OCI-M2 (cell line): Measurements from ENCODE around the gene CCDC106.

Experiments
- DNase-seq: peaks from one replicate; lab custom pipeline; 2025; ENCODE audit not compliant: unreplicated experiment; lab: John Stamatoyannopoulos, UW

CCDC106 gene

DNA sequence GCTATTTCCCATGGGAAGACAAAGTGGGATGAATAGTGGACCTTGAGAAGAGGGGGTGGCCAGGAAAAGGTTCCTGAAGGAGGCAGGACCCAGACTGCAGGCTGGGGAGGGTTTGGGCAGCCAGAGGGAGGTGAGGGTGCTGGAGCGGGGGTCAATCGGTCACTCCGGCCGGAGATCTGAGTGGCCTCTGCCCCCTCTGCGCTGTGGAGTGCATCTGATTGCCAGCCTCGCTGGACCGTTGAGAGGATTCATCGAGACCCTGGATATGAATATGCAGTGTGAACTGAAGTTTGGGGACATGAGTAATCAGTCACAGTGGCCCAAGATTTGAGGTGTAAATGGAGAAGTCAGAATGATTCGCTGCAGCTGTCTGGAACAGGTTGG, 12.7 kb upstream of the CCDC106 start:
- no peak for DNase-seq

DNA sequence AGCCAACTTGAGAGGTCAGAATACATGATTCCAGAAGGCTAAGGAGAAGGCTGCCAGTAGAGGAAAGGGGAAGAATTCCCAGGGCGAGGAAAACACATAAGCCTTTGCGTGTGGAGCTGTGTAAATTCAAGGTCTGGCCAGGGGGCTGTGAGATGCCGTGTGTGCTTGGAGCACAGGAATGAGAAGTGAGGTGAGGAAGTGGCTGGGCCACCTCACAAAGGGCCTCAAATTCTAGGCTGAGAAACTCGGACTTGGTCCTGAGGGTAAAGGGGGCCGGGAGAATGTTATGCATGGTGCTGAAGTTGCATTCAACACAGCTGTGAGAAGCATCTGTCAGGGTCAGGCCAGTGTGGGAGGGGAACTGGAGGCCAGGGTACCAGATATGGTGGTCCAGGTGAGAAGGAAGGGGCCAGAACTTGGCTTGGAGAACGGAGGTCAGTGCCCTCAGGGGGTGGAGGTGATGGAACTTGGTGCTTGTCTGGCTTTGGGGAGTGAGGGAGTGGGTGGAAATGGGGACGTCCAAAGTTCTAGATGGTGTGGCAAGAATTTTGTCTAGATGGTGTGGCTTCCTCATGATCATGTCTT, 12.1 kb upstream of the CCDC106 start:
- no peak for DNase-seq

DNA sequence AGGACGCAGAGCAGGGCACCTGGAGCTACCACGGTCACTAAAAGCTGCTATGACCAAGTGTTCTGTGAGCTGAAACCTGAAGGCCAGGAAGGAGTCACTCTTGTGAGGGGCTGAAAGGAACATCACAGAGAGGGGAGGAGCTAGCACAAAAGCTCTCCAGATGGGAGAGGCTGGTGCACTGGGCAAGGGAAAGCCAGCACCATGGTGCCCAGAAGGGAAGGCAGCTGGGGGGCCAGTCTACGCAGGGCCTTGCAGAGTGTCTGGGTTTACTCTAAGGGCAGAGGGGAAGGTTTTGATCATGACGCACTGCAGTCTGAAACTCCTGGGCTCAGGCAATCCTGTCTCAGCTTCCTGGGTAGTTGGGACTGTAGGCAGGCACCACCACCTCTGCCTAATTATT, 11.3 kb upstream of the CCDC106 start:
- DNase-seq: no peak

DNA sequence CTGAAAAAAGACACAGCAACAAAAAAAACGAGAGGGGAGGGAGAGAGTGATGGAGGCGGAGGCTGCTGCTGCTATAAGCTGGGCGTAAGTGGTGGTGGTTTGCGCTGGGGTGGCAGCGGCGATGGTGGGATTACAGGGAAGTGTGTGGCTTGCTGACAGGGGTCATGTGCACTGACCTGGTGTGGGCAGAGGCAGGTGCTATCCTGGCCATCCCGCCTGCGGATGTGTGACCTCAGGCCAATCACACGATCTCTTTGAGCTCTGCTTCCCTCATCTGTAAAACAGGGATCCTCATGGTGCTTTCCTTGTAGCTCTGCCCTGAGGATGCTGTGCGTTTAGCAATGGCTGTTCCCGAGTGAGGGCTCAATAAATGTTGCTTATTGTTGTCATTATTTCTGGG, 10.5 kb upstream of the CCDC106 start:
- no peak for DNase-seq

DNA sequence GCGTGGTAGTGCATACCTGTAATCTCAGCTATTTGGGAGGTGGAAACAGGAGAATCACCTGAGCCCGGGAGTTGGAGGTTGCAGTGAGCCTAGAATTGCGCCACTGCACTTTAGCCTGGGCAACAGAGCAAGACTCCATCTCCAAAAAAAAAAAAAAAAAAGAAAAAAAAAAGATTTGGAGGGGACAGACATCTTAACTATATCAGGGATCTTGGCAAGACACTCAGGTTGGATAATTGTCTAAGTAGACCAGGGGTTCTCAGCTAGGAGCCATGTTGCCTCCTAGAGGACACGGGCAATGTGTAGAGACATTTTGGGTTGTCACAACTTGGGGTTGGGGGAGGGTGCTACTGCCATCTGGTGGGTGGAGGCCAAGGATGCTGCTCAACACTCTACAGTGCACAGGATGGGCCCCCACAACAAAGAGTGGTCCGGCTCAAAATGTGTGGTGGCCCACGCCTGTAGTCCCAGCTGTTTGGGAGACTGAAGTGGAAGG, 9.1 kb upstream of the CCDC106 start:
- no peak for DNase-seq

DNA sequence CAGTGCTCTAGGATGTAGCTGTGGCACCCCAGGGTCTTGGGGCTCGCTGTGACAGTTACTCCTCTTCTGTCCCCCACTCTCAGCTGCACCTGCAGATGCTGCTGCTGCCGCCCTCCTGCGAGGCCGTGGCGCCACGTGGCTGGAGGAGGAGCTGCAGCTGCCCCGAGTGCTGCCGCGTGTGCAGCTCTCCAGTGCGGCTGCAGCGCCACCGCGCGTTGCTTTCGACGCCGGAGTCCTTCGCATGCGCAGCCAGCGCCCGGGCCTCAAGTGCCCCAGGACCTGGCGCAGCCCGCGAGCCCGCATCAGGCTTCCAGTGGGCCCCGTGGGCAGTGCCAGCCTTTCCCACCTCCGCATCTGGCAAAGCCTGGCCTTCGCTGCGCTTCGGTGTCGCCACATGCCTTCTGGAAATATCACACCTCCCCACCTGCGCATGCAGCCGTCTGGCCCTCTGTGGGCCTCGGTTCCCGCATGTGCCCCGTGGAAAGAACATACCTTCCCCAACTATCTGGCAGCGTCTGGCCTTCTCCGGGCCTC, 7.9 kb upstream of the CCDC106 start:
- DNase-seq: no peak

DNA sequence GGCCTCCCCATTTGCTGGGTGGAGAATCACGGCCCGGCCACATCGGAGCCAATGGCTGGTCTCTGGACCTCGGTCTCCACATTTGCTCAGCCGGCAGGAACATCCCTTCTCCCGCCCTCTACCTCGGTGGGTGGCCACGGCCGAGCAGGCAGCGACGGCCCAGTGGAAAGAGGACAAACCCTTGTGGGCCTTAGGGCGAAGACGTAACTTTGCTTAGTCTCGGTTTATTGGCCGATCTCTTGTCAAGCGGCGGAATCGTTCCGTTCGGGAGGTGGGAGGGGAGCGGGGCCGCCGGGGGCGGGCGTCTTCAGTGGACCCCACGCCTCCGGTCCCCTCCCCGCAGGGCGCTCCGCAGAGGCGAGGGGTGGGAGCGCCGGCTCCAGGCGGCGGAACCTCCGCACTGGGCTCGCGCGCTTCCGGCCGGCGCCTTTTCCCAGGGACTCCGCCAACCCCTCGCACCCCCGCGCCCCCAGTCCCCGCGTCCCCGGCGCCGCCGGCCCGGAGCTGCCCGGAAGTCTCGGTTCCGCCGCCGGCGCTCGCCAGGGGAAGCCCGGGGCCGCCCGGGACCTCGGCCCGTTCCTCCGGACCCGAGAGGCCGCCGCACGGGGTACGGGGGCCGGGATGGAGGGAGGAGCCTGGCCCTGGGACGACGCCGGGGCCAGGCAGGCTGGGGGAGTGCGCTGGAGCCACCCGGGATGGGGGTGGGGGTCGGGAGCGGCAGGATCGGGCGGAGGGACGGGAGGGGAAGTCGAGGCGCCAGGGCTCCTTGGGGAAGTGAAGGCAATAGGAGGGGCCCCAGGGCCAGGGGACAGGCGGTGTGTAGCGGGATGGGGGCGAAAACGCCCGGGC, 7.2 kb upstream of the CCDC106 start, which contains the start of gene ZNF580:
TSS of gene ZNF580 (plus strand) at position 426 of the 849 bp plus-strand sequence. CDS start 1,507 bp downstream, outside the sequence.
- DNase-seq: no peak

DNA sequence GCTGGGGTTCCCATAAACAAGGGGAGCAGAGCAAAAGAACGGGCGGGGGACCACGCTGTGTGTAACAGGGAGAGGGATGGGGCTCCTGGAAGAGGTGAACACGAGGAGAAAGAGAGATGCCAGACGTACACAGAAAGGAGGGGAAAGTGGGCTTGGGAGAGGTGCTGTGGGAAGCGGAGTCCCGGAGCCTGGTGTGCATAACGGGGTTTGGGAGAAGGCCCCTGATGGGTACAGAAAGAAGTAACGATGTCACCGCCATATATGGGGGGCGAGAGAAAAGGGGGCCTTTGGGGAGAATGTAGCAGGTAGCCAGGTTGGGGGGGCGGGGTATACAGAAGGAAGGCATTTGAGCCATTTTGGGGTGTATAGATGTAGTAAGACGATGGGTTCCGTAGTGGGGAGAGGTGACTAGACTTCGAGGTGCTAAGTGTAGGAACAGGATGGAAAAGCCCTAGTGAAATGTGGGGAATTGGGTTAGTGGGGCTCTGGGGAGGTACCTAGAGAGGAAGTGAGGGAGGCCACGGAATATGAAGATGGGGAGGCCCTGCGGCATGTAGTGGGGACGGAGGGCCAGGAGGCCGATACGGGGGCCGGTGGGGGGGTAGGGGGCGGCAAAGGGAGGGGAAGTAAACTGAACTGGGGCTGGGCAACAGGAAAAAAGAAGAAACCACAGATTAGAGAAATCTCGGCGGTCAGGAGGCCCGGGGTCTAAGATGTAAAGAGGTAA, 6.4 kb upstream of the CCDC106 start:
- DNase-seq: no peak

DNA sequence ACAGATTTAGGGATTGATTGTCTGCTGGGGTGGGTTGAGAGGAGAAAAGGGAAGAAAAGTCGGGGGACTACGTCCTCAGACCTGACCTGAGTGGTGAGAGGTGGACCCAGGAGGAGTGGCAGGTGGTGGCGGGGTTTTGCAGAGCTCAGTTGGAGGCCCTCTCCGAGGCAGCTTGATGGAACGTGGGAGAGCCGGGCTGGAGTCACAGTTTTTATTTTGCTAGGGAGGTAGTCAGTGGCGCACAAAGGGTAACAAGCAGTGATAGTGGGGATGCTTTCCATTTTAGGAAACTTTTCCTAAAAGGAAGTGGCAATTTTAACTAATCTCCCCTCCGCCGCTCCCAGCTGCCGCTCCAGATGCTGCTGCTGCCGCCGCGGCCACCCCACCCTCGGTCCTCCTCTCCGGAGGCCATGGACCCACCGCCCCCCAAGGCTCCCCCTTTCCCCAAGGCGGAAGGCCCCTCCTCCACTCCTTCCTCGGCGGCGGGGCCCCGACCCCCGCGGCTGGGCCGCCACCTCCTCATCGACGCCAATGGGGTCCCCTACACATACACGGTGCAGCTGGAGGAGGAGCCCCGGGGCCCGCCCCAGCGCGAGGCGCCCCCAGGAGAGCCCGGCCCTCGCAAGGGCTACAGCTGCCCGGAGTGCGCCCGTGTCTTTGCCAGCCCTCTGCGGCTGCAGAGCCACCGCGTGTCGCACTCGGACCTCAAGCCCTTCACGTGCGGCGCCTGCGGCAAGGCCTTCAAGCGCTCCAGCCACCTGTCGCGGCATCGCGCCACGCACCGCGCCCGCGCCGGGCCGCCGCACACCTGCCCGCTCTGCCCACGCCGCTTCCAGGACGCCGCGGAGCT, 5.6 kb upstream of the CCDC106 start:
- DNase-seq: no peak

DNA sequence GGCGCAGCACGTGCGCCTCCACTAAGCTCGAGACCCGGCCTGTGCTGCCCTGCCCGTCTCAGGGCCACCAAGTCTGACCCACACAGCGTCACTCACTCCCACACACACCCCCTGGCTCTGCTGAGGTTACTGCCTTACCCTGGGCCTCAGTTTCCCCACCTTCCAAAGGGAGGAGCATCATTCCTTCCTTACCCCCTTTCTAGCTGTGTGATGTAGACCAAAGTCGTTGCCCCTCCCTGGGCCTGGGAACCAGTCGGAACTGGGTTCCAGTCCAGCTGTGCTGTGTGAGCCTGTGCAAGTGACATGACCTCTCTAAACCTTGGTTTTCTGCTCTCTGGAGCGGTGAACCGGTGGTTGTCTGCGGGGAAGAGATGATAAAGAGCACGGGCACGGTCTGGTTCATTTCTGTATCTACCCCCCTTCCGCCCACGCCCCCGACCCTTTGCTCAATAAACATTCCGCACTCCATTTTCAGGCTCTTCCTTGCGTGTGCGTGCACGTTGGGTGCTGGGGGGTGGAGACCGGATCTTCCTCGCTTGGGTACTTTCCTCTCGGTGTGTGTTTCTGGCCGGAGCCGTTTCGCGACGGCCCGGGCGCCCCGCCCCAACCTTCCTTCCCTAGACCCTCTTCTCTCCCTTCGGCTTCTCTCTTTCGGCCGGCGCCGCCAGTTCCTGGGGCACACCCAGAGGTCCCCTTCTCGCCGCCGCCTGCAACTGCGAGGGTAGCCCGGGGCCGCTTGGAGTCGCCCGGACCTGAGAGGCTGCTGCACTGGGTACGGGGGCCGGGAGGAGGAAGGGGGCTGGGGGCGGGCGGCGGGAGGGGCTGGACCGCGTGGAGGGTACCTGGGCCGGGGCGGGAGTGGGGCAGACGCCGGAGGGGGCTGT, 4.8 kb upstream of the CCDC106 start, which contains the start of gene ZNF581:
TSS of gene ZNF581 (plus strand) at position 647 of the 884 bp plus-strand sequence. CDS start 923 bp downstream, outside the sequence.
- DNase-seq: peak; percentile 67

DNA sequence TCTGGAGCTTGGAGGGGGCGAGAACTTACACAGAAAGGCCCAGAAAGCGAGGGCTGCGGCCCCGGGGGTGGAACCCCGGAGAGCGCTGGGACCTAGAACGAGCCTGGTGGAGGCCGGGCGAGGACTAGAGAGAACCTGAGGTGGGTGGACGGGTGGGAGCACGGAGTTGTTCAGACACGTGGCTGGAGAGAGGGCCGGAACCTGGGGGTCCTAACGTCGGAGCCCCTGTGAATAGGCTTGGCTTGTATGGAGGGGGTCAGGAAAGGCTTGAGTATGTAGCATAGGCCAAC, 4.2 kb upstream of the CCDC106 start:
- no peak for DNase-seq

DNA sequence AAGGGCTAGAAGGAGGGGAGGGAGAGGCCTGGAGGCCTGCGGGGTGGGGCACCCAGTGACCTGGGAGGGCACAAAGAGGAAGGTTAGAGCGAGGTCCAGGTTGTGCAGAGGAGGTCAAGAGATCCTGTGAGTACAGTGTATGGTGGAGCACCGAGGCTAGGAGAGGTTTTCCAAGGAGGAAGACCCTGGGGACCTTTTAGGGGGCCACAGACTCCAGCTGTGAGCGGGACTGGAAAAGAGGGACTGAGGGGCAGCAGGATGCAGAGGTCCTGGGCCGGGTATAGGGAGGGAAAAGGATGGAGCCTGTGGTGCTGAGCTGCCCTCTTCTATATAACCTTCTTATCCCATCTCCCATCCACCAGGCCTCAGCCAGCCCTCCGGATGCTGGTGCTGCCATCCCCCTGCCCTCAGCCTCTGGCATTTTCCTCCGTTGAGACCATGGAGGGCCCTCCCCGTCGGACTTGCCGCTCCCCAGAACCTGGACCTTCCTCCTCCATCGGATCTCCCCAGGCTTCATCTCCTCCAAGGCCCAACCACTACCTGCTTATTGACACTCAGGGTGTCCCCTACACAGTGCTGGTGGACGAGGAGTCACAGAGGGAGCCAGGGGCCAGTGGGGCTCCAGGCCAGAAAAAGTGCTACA, 3.7 kb upstream of the CCDC106 start:
- no peak for DNase-seq

DNA sequence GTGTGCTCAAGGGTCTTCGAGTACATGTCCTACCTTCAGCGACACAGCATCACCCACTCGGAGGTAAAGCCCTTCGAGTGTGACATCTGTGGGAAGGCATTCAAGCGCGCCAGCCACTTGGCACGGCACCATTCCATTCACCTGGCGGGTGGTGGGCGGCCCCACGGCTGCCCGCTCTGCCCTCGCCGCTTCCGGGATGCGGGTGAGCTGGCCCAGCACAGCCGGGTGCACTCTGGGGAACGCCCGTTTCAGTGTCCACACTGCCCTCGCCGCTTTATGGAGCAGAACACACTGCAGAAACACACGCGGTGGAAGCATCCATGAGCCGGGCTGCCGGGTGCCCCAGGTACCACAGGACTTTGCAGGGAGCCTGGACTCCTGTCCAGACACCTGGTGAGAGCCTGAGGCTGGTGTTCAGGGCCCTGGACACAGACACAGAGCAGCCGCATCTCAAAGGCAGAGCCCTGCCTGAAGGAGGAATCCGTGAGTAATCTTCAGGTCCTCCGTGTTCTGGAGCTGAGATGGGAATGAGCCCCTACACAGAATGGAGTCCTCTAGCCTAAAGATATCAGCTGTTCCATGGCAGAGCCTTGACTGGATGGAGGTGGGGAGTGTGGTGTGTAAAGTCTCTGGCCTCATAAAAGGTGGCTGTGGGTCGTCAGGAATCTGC, 3.0 kb upstream of the CCDC106 start:
- no peak for DNase-seq

DNA sequence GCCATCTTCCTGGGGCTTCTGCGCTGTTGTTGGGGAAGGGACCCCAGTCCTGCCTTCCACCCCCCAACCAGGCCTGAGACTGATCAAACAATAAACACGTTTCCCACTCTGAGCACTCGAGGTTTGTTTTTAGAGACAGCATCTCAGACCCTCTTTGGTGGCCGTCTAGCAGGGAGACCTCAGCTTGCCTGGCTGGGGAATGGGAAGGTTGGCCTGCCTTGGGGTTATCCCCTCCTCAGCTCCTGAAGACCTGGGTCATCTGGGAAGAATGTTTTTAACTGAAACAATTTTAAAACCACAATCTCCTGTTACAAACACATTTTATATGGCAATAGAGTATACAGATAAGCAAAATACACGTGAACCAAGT, 2.5 kb upstream of the CCDC106 start:
- no peak for DNase-seq

DNA sequence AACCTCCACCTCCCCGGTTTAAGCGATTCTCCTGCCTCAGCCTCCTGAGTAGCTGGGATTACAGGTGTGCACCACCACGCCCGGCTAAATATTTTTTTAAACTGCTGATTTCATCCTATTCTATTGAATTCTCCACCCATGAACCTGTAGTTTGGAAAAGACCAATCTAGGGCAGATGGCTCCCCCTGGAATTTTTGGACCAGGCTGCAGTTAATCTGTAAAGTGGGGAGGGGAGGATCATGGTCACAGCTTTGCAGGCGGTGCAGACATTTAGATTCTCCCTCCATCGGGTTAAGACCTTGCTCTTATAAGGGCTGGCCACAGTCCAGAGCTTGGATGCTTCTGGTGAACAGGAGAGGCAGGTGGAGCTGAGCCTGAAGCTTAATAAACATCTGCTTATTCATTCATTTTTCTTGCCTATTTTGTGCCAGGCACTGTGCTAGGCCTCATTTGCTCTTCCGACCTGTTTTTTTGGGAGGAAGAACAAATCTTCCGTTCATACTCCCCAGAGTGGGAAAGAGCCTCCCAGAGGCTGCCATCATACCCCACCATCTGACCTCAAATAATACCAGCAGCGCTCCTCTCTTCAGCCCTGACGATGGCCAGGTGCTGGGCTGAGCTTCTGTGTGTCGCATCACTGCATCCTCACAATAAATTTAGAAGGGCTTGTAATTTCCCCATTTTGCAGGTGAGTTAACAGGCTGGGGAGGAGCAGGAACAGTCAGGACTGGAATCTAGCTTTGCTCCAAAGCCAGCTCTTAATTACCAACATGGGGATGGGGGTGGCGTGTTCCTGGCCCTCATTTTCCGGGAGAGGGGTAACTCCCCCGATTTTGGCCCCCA, 902 bp upstream of the CCDC106 start:
- DNase-seq: no peak

DNA sequence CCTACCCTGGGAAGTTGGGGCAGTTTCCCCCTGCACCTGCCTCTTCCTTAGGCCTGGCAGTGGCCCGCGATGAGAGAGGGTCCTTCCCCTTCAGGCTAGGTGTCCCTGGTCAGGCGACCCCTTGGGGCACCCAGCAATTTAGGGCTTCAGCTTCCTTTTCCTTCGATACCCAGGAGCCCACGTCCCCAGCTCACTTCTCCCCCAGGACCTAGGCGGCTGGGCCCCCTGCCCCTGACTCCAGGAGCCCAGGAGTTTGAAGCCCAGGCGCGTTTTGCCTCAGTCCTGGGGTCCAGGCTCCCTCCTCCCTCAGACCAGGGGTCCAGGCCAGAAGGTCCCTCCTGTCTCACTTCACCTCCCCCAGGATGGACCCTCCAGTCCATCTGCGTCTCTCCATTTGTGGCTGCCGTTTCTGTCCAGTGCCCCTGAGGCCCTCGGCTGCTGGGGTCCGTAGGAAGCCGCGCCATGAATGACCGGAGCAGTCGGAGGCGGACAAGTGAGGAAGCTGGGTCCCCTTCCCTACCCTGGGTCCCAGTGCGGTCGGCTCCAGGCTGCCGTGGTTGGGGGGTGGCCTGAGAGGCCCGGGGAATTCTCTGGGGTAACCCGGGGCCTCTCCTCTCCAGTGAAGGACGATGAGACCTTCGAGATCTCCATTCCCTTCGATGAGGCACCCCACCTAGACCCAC, 714 bp downstream of the CCDC106 start:
- DNase-seq: no peak
